Neural crest cell (in vitro differentiated cells): ENCODE measurements around the gene MCRIP2. TPM values are rescaled to one million over a fixed set of nuclear protein-coding genes. Genes with fewer than 3 reads are reported as not detected.

Source experiments
- DNase-seq: peaks from one replicate; pipeline ENCODE4 v3.0.0; 2021; ENCODE audit warnings: low read depth, mixed read lengths, low spot score
- H3K27ac Mint-ChIP-seq: one replicate; pipeline ENCODE4 v1.8.0; 2021; ENCODE audit warnings: mild to moderate bottlenecking, mixed read lengths; ENCODE audit not compliant: unreplicated experiment
- H3K27me3 Mint-ChIP-seq: 2 replicates; pipeline ENCODE4 v1.8.0; 2021; ENCODE audit warnings: low read depth, mild to moderate bottlenecking, mixed read lengths
- H3K36me3 Mint-ChIP-seq: 2 replicates; pipeline ENCODE4 v1.8.0; 2021; ENCODE audit warnings: low read depth, mild to moderate bottlenecking, mixed read lengths
- H3K4me1 Mint-ChIP-seq: 2 replicates; pipeline ENCODE4 v1.8.0; 2021; ENCODE audit warnings: mixed read lengths
- H3K4me3 Mint-ChIP-seq: one replicate; pipeline ENCODE4 v1.8.0; 2021; ENCODE audit warnings: mild to moderate bottlenecking, mixed read lengths
- H3K9me3 Mint-ChIP-seq: 2 replicates; pipeline ENCODE4 v1.8.0; 2021; ENCODE audit warnings: mixed read lengths
- CTCF ChIP-seq: fragments of 200-600 bp; sonication (generic); conservative IDR thresholded peaks from 2 replicates; pipeline ENCODE4 v1.5.0; 2021; ENCODE audit warnings: antibody characterized with exemption, mild to moderate bottlenecking
- total RNA-seq: library from RNA; stranded (reverse); gene quantifications from 2 replicates; pipeline ENCODE4 v1.2.1, GENCODE V29; 2021

The MCRIP2 gene
- total RNA-seq, 1 donor from 2014 or later, result 17.6 TPM

GRCh38 chr16:659618-660017 lies 18.0 kb downstream of the MCRIP2 start:
- H3K4me1 Mint-ChIP-seq, result peaks cover 6% of the 10 kb centered on the region
- H3K27me3 Mint-ChIP-seq, result no peaks in the 10 kb centered on the region
- DNase-seq, result no peak
- H3K27ac Mint-ChIP-seq, result no peak overlapping the region
- no peaks in the 10 kb centered on the region for H3K9me3 Mint-ChIP-seq
- TF ChIP-seq CTCF, result no peak
- no peak overlapping the region for H3K4me3 Mint-ChIP-seq
- H3K36me3 Mint-ChIP-seq, result no peaks in the 10 kb centered on the region

GRCh38 chr16:660132-660458 lies 18.5 kb downstream of the MCRIP2 start:
- H3K27me3 Mint-ChIP-seq, result no peaks in the 10 kb centered on the region
- no peak for DNase-seq
- H3K9me3 Mint-ChIP-seq, result no peaks in the 10 kb centered on the region
- no peak overlapping the region for H3K4me3 Mint-ChIP-seq
- H3K27ac Mint-ChIP-seq, result no peak overlapping the region
- H3K4me1 Mint-ChIP-seq, result peaks cover 6% of the 10 kb centered on the region
- no peak for TF ChIP-seq CTCF
- H3K36me3 Mint-ChIP-seq, result no peaks in the 10 kb centered on the region

- TF ChIP-seq CTCF, result peak; percentile 64
- peak; percentile 75 for DNase-seq
- Mint-ChIP-seq H3K27ac (peak overlapping the region; percentile 19), H3K27me3 (no peaks in the 10 kb centered on the region), H3K4me1 (peaks cover 6% of the 10 kb centered on the region), H3K4me3 (peak overlapping the region; percentile 49), H3K36me3 (no peaks in the 10 kb centered on the region), H3K9me3 (no peaks in the 10 kb centered on the region)
Observed at GRCh38 chr16:660459-661183, 19.0 kb downstream of the MCRIP2 start.

- Mint-ChIP-seq H3K9me3 (no peaks in the 10 kb centered on the region), H3K36me3 (no peaks in the 10 kb centered on the region), H3K4me3 (no peak overlapping the region), H3K27ac (peak overlapping the region; percentile 19), H3K27me3 (no peaks in the 10 kb centered on the region), H3K4me1 (peaks cover 6% of the 10 kb centered on the region)
- TF ChIP-seq CTCF, result no peak
- DNase-seq, result no peak
Observed at GRCh38 chr16:661184-661821, 19.7 kb downstream of the MCRIP2 start.

- DNase-seq, result no peak
- H3K27ac Mint-ChIP-seq, result no peak overlapping the region
- no peaks in the 10 kb centered on the region for H3K36me3 Mint-ChIP-seq
- H3K27me3 Mint-ChIP-seq, result no peaks in the 10 kb centered on the region
- H3K4me3 Mint-ChIP-seq, result no peak overlapping the region
- peaks cover 6% of the 10 kb centered on the region for H3K4me1 Mint-ChIP-seq
- no peaks in the 10 kb centered on the region for H3K9me3 Mint-ChIP-seq
- TF ChIP-seq CTCF, result no peak
Observed at GRCh38 chr16:662095-662494, 20.5 kb downstream of the MCRIP2 start.
